Astrocyte of the cerebellum (primary cell): Measurements from ENCODE around the gene CD4.
"Not testable (repeated sequence)": the region's sequence is repeated elsewhere in the genome, so short reads cannot be mapped to it uniquely, and the experiment has no call there.

Experiments
- DNase-seq: peaks from one replicate; pipeline ENCODE4 v3.0.0-alpha.2; 2011; ENCODE audit warnings: low read depth
- H3K4me3 ChIP-seq: 2 replicates; pipeline ENCODE4 v1.5.1; 2011; ENCODE audit warnings: mild to moderate bottlenecking, low read depth, low read length, moderate library complexity
- in situ Hi-C: cut with HindIII; loops from 2 replicates; pipeline ENCODE4 v1.10.0; 2017; ENCODE audit warnings: low sequenced_read_pairs
- TF ChIP-seq, protein P1 (sequence below): IDR thresholded peaks from 2 replicates; pipeline ENCODE4 v1.5.1; 2012; ENCODE audit warnings: low read length, low read depth, moderate library complexity, mild to moderate bottlenecking; ENCODE audit errors: missing control alignments

Gene CD4

DNA sequence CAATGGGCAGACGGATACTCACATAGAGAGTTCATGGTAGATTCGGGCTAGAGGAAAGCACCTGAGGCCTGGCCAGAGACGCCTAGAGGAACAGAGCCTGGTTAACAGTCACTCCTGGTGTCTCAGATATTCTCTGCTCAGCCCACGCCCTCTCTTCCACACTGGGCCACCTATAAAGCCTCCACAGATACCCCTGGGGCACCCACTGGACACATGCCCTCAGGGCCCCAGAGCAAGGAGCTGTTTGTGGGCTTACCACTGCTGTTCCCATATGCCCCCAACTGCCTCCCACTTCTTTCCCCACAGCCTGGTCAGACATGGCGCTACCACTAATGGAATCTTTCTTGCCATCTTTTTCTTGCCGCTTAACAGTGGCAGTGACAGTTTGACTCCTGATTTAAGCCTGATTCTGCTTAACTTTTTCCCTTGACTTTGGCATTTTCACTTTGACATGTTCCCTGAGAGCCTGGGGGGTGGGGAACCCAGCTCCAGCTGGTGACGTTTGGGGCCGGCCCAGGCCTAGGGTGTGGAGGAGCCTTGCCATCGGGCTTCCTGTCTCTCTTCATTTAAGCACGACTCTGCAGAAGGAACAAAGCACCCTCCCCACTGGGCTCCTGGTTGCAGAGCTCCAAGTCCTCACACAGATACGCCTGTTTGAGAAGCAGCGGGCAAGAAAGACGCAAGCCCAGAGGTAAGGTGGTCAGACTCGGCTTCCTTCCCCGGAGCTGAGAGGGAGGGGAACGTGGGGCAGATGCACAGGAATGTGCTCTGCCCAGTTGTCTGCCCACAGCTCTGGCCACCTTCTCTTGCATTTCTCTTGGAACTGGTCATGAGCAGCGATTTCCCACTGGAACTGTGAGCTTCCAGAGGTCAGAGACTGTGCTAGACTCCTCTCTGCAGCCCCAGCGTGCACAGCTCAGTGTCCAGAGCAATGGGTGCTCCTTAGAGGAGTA lies at the start of gene CD4:
CD4 (plus strand) TSS at position 557 of the 953 bp plus-strand sequence. CDS start 10,611 bp downstream, outside the sequence.
- no peak within 1 kb of the TSS for H3K4me3 ChIP-seq
- DNase-seq: no peak

DNA sequence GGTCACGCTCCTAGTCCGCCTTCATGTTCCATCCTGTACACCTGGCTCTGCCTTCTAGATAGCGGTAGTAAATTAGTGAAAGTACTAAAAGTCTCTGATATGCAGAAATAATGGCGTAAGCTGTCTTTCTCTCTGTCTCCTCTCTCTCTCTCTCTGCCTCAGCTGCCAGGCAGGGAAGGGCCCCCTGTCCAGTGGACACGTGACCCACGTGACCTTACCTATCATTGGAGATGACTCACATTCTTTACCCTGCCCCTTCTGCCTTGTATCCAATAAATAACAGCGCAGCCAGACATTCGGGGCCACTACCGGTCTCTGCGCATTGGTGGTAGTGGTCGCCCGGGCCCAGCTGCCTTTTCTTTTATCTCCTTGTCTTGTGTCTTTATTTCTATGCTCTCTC lies 47.2 kb upstream of the CD4 start:
- in situ Hi-C loops, H3K4me3 ChIP-seq, DNase-seq: not testable (repeated sequence)

More for the DNA sequence above, at the start of gene CD4:
- in situ Hi-C loops: no loop called here
- TF ChIP-seq, protein P1, sequence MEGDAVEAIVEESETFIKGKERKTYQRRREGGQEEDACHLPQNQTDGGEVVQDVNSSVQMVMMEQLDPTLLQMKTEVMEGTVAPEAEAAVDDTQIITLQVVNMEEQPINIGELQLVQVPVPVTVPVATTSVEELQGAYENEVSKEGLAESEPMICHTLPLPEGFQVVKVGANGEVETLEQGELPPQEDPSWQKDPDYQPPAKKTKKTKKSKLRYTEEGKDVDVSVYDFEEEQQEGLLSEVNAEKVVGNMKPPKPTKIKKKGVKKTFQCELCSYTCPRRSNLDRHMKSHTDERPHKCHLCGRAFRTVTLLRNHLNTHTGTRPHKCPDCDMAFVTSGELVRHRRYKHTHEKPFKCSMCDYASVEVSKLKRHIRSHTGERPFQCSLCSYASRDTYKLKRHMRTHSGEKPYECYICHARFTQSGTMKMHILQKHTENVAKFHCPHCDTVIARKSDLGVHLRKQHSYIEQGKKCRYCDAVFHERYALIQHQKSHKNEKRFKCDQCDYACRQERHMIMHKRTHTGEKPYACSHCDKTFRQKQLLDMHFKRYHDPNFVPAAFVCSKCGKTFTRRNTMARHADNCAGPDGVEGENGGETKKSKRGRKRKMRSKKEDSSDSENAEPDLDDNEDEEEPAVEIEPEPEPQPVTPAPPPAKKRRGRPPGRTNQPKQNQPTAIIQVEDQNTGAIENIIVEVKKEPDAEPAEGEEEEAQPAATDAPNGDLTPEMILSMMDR: no peak

DNA sequence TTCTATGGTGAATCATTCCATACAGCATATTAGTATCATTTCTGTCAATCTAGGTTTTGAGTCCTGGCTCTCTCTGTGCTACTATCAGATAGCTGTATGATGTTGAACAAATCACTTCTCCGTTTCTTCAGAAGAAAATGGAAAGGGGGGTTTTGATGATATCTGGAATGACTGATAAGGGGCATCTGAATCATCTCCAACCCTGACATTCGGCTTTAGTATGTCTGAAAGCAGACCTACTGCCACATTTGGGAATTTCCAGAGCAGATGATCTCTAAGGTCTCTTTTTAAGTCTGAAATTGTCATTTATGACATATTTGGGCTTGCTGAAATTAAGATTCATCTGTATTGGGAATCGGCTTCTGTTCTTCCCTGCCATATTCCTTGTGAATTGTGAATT lies 46.5 kb upstream of the CD4 start:
- TF ChIP-seq, protein P1: no peak
- H3K4me3 ChIP-seq: no peak overlapping the region
- DNase-seq: no peak
- in situ Hi-C loops: no loop called here

DNA sequence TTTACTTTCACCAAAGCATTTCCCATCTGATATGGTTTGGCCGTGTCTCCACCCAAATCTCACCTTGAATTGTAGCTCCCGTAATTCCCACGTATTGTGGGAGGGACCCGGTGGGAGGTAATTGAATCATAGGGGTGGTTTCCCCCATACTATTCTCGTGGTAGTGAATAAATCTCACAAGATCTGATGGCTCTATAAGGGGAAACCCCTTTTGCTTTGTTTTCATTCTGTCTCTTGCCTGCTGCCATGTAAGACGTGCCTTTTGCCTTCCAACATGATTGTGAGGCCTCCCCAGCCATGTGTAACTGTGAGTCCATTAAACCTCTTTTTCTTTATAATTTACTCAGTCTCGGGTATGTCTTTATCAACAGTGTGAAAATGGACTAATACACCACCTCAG lies 46.0 kb upstream of the CD4 start:
- DNase-seq, in situ Hi-C loops, H3K4me3 ChIP-seq: not testable (repeated sequence)

DNA sequence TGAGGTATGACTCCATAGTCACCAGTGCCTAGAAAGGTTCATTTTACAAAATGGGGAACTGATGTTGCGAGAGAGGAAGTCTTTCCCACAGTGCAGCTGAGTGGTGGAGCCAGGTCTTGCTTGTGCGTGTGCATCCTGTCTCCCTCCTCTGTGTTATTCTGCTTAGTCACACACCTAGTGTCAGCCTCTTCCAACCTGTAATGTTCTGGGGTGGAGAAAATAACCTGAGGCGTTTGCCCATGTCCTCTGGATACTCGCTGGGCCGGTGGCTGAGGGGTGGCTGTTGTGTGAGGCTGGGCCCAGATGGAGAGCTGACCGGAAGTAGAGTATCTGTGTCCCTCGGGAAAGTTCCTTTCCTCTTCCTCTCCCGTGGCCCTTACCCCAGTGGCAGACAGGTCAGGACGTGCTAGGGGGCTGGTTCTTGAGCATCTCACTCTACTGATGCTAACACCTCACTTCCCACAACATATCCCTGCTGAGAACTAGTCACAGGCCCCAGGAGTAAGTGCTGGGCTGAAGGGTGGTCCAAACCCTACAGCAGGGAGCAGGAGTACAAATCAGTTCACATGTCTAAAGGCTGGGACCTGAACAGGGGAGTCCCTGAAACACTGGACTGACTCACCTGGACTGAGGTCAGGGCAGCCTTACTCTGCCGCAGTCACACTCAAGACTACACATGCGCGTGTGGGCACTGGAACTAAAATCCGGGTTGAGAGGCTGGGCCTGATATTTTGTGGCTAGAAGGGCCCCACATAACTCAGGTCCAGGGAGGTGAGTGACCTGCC lies 43.4 kb upstream of the CD4 start:
- DNase-seq: no peak
- no peak overlapping the region for H3K4me3 ChIP-seq
- in situ Hi-C loops: no loop called here
- TF ChIP-seq, protein P1: no peak

DNA sequence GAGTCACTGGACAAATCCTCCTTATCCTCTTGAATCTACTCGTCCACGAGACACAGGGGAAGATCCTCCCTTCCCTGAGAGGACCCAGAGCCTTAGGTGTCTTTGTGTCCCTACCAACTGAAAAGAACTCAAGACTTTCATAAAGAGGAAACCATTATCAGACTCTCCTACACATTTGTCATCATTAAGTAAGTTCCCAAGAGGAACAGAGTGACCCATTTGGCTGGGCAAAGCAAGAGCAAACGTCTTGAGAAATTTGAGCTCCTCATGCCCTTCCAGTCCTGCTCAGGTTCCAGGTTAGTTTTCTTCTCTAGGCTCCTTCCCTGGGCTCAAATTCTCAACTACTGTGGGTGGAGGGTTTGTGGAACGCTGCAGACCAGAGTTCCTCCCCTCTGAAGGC lies 42.1 kb upstream of the CD4 start:
- TF ChIP-seq, protein P1: no peak
- no peak for DNase-seq
- no peak overlapping the region for H3K4me3 ChIP-seq
- in situ Hi-C loops: no loop called here

DNA sequence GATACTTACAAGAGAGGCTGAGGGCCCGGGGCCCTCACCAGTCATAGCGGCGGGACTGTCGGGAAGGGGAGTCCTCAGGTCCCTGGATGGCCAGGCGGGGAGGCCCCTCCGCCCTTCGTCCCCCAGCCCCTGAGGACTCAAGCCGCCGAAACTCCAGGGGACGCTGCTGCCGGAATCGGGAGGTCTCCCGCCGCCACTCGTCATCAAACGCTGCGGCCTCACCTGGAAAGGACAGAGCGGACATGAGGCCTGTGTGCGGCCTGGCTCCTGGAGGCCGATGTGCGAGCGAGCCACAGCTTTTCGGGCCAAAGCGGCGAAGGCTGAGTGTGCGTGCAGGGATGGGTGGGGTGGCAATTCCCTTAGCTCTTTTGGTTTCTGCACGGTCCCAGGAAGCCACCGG lies 40.6 kb upstream of the CD4 start:
- in situ Hi-C loops: no loop called here
- H3K4me3 ChIP-seq: no peak overlapping the region
- TF ChIP-seq, protein P1: no peak
- no peak for DNase-seq
